GM18870 (cell line): ENCODE measurements around the gene ALPK3.

Source experiments
- ATAC-seq: cut with Tn5 transposase; IDR thresholded peaks from one replicate; pipeline ENCODE4 v1.9.1; 2021; ENCODE audit warnings: moderate library complexity; ENCODE audit not compliant: unreplicated experiment

Gene ALPK3

DNA sequence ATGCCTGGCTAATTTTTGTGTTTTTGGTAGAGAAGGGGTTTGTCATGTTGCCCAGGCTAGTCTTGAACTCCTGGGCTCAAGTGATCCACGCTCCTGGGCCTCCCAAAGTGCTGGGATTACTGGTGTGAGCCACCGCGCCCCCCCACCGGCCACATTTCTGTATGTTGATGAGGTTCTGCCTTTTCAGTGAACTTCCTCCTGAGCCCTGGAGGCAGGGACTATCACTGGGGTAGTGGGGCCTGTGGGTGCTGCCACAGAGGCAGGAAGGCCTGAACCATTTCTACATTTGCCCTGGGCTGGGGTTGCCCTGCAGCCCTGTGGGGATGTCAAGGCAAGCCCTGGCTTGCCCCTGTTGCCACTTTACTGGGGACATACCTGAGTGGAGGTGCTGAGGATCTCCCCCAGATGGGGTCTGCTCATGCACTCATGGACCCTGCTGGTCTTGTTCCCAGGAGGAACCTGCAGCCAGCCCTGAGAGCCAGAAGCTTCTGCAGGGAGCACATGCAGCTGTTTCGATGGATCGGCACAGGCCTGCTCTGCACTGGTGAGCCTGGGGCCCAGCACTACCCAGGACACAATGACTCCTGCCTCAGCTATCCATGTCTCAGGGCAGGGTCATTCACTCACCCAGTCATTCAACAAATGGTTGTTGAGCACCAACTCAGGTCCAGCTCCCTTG, 73.0 kb downstream of the ALPK3 start:
- ATAC-seq: no peak

DNA sequence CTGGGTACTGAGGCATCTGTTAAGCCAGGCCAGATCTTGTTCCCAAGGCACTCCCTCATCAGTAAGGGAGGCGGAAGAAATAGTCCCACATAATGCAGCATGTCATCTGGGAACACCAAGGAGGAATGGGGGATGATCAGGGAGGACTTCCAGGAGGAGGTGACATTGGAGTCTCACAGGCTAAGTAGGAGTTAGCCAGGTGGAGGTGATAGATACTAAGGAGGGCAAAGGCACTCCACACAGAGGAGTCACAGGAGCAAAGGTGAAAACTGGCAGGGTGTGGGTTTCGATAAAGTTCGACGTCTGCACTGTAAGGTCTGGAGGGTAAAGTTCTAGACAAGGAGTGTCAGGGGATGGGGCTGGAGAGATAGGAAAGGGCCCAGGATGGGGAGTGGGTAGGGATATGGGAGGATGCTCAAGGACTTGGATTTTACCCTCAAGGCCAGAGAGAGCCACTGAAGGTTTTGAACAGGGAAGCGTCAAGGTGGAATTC, 73.6 kb downstream of the ALPK3 start:
- no peak for ATAC-seq

DNA sequence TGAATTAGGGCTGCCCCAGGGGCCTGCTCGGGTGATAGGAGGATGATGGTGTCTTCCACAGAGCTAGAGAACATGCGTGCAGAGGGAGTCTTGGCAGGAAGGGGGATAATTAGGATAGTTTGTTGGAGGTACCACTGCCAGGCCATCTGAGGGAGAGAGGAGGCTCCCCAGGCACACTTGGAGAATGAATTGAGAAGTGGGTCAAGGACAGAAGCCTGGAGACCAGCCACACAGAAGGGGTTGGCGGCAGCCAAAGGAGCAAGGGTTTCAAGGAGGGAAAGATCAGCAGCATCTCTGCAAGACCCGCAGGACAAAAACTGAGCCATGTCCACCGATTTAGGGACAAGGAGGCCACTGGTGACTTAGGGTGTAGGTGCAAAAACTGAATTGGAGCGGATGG, 74.2 kb downstream of the ALPK3 start:
- ATAC-seq: no peak

DNA sequence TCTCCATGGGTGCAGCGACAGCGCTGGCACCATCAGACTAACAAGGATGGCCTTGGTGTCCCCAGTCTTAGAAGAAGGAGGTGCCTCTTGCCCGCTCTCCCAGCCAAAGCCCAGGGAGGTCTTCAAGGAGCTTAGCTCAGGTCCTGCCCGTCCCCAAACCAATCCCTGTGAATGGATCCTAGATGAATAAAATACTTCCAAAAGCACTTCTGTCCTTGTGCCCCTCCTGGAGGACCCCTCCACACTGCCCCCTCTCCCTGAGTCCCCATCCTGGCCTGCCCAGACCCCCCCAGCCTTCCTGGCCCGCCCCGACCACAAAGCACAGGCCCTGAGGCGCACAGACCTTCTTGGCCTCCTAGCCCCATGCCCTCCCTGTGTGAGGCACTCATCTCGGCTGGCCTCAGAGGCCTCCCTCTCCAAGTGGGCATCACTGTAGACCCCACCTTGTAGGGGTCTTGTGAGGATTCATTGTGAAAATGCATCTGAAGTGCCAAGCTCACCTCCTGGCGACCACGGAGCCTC, 75.7 kb downstream of the ALPK3 start:
- ATAC-seq: no peak

DNA sequence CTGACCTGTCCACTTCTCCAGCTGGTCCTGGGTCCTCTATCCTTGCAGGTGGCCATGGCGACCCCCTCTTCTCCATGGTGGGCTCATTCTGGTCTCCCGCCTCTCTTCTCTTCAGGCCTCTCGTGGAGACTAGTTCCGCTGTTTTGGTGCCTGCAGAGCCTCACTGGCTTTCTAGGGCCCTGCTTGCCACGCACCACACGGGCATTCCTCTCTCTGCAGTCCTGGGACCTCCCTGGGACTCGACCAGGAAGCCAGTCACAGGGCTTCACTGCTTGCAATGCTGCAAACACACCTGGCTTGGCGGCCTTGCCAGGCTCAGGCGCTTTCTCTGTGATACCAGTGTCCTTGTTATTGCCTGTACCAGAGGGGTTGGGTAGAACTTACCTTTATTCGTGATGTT, 76.5 kb downstream of the ALPK3 start:
- ATAC-seq: no peak

DNA sequence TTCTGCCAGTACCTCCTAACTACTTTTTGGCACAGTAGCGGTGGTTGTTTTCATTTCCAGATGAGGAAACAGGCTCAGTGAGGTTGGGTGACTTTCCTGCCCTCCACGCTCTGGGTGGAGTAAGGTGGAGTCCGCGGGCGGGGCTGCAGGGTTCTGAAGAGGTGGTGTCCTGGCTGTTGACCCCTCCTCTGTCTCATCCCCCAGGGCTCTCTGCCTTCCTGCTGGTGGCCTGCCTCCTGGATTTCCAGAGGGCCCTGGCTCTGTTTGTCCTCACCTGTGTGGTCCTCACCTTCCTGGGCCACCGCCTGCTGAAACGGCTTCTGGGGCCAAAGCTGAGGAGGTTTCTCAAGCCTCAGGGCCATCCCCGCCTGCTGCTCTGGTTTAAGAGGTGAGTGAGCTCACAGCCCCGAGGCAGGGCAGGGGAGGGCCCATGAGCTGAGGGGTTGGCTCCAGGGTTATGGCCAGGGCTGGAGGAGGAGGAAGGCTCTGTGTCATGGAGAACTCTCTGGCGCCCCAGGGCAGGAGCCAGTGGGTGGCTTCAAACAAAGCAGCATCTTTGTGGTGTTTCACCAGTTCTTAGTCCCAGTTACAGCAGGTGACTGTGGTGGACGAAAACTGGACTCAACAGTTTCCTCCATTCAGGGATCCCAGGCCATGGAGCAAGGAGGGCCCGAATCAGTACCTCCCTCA, 77.7 kb downstream of the ALPK3 start:
- no peak for ATAC-seq

DNA sequence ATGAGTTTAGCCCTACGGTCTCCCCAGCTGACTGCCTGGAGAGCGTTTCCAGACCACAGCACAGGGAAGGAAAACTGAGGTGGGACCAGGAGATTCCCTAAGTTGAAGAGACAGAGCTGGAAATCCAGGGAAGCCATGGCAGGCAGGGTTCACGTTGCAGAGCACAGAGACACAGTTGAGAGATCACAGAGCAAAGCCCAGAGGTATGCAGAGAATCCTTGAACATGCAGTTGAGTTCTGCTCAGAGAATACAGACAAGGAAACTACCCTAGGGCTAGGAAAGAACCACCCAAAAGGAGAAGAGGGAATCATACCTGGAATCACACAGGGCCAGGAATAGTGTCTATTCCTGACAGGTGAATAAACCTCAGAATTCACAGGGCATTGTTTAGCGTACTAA, 81.6 kb downstream of the ALPK3 start:
- no peak for ATAC-seq

DNA sequence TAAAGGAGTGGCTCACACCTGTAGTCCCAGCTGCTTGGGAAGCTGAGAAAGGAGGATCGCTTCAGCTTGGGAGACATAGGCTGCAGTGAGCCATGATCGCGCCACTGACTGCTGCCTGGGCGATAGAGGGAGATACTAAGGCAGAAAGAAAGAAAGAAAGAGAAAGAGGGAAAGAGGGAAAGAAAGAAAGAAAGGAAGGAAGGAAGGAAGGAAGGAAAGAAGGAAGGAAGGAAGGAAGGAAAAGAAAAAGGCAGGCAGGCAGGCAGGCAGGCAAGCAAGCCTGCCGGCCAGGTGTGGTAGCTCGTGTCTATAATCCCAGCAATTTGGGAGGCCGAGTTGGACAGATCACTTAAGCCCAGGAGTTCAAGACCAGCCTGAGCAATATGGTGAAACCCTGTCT, 82.6 kb downstream of the ALPK3 start:
- no peak for ATAC-seq

DNA sequence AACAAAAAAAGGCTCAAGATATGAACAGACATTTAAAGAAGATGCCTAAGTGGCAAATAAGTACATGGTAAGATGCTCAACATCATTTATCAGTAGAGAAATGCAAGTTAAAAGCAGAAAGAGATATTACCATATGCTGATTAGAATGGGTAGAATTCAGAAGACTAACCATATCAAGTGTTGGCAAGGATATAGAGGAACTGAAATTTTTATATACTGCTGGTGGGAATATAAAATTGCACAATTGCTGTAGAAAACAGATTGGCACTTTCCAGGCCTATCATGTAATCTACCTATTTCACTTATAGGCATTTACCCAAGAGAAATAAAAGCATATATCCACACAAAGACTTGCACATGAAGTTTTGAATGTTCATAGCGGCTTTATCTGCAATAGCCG, 84.4 kb downstream of the ALPK3 start:
- no peak for ATAC-seq

DNA sequence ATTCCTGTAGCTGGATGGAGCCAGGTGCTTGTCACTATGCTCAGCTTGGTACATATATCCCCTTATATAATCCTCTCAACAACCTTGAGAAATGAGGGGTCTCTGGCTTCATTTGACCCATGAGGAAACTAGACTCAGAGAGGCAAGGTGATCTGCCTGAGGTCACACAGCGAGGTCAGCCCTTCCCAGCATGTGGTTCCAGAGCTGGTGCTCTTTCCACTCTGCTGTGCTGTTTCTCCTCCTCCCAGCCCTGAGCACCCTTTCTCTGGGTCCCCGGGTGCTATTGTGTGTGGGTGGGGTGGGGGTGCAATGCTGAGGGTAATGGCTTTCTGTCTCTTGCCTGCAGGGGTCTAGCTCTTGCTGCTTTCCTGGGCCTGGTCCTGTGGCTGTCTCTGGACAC, 86.6 kb downstream of the ALPK3 start:
- no peak for ATAC-seq

DNA sequence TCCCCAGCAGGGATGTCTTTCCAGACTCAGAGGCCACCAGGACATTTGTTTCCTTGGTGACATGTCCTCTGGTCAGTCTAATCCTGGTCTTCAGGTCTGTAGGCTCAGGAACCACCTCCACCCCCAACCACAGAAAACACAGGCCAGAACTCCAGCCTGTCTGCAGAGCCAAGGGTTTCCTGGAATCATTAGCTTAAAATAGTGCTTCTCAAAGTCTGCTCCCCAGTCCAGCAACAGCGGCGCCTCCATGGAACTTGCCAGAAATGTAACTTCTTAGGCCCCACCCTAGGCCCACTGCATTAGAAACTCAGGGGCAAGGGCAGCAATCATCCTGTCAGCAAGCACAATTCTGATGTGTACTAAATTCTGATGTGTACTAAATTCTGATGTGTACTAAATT, 87.3 kb downstream of the ALPK3 start:
- no peak for ATAC-seq

DNA sequence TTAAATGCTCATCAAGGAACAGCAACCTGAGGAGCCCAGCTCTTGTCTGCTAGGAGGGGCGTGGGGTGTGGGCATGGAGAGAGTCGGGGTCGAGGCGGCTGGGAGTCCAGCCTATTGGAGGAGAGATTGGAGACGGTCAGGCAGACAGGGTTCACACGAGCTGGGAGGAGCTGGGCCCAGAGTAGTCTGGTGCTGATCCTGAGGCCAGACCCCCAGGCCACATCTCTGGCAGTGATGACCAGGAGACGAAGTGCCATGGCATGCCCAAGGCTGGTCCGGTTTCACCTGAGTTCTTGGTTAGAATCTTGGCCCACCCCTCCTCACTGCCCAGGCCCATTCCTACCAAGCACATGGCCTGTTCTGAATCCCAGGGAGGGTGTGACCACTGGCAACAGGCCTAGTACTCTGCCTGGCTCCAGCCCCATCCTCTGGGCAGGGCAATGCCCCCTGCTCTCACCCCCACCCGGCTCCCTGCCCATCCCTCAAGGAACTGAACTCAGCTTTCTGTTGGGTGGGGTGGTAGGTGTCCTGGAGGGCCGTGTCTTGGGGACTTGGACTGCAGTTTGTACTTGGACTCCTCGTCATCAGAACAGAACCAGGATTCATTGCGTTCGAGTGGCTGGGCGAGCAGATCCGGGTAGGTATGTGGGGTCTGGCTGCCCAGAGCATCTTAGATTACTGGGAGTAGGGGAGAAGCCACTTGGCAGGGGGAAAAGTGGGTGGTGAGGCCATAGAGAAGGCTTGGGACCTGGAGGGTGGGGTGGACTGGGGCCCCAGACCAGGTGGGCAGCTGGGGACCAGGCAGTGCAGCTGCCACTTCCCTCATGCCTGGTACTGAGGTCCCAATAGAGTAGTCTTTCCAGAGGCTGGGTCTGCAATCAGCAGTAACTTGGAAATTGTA, 88.1 kb downstream of the ALPK3 start:
- ATAC-seq: no peak

DNA sequence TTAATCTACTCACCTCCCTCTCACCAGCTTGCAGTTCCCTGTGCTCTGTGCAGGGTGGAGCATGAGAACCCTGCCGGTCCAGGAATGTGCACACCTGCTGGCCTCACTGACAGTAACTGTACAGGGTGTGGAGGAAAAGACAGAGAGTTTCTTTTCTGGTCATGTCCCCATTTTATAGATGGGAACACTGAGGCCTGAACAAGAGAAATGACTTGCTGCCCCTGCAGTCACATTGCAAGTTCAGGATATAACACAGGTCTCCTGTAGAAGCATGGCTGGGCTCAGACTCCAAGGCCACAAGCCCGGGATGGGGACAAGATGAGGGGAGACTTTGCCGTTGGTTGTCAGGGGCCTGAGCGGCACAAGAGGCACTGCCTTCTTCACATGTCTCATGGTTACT, 90.6 kb downstream of the ALPK3 start:
- ATAC-seq: no peak

DNA sequence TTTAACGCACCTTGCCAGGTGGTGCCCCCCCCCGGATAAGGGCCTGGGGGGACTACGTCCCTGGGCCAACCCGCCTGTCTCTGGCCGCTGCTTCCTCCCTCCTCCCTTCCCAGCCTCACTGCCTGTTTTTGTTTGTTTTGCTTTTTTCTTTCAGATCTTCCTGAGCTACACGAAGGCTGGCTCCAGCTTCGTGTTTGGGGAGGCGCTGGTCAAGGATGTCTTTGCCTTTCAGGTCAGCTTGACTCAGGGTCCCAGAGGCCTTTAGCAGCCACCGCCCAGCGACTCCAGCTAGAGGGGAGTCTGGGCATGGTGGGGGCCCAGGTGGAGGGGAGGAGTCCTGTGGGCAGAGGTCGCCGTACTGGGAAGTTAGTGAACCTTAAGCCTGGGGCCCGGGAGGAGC, 91.4 kb downstream of the ALPK3 start:
- ATAC-seq: no peak

DNA sequence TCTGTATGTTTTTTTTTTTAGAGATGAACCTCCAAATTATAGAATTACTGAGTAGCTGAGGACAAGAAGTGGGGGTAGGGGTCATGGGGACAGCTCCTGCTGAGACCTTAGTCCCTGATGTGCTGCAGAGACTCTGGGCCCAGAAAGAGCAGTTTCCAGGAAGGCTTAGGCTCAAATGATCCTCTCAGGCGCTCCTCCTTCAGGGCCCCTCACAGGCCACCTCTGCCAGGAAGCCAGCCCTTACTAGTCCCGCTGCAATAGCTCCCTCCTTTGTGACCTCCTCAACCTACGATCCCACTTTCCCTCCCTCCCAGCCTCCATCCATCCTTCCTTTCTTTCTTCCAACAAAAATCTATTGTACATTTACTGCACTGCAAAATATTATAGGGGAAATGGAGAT, 91.9 kb downstream of the ALPK3 start:
- no peak for ATAC-seq

DNA sequence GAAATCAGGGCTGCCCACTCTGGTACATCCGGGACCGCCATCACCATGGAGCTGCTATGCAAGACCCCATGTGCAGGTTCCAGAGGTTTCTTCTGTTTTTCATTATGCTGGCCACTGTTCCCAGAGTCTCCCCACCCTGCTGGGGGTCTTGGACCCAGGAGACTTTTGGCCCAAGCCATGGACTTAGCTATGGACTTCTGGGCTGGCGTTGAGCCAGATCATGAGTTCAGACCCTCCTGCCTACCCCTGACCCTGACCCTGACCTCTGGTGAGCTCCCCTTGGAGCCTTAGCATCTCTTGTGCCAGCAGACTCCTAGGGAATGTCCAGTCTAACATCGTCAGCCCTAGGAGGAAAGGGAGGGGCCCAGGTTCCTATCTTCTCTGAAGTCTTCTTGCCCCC, 92.6 kb downstream of the ALPK3 start:
- ATAC-seq: no peak

DNA sequence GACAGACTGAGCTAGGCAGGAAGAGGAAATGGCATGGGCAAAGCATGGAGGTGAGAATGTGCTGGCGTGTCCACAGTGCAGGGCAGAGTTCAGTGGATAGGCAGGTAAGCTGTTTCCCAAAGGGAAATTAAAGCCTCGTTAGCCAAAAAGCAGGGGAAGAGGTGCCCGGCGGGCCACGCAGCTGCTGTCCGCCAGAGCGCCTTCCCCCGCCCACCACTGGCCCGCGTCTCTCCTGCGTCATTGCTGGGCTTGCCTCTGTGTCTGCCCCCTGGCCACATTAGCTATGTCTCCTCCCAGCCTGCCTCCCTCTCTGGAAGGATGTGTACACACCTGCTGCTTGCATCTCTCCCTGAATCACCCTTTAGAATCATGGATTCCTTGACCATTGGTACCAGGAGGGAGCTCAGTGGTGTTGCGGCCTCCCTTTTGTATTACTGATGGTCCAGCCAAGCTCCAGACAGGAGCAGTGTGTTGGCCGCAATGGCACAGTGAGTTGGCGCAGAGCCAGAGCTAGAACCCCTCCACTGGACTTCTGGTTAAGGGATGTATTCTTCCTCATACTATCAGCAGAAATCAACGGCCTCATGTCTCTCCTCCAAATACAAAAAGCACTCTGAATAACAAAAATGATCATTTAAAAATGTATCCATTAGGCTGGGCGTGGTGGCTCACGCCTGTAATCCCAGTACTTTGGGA, 93.9 kb downstream of the ALPK3 start:
- no peak for ATAC-seq

DNA sequence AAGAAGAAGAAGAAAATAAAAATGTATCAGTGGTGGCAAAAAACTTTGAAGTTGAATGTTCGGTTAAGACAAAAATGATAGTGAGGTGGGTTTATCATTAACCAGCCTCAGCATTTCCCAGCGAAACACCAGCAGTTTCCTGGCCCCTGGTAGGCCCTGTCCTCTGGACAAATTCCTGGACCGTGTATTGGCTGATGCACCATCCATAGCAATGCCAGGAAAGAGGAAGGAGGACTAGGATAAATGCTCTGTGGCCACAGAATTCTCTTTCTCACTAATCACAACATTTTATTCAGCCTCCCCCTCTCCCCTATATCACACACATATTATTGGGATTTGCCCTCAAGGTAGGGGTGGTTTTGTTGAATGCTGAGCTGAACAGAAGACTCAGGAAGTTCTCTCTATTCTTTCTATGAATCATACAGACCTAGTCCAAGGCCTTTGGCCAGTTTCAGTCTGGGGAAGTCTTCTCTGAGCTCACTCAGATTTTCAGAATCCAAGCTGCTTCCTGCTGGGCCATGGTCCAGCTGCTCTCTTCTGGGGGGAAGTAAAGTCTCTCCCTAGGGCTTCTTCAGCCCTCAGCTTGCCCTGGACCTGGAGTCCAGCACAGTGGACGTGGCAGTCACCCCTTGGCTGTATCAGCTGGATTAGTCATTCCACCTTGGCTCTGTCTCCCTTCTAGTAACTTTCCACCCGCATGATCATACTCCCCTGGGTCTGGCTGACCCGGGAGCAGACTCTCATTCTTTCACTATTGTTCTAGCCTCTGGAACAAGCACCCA, 94.9 kb downstream of the ALPK3 start:
- ATAC-seq: no peak

DNA sequence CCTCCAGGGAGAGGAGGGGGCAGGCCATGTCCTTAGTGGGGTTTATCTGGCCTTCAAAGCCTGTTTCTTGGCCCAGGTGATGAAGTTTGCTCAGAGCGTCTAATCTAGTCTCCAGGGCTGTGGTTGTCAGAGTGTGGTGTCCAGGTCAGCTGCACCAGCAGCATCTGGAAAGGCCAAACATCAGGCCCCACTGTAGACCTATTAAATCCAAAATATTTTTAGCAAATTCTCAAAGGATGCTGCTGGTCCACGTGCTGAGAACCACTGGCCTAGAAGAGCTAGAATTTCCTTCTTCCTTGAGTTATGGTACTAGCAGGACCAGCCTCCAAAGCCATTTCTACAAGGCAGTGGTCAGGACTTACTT, 96.2 kb downstream of the ALPK3 start:
- ATAC-seq: no peak

DNA sequence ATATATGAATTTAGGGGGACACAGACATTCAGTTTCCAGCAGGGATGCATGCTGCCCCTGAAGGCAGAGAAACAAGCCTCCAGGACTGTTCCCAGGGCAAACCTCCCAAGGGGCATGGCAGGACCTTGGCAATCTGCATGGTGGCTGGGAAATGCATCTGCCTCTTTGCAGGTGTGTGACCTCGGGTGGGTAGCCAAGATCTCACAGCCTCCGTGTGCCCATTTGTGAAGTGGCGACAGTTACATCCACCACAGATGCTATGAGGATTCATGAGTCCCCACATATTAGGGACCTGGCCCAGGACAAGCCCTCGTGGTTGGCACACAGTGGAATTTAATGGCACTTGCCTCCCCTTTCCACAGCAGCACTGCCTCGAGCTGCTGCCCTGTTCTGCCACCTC, 97.2 kb downstream of the ALPK3 start:
- ATAC-seq: no peak
